D721Med (cell line): ENCODE measurements around the gene ZCCHC2.

Source experiments
- DNase-seq: peaks from one replicate; pipeline ENCODE4 v3.0.0; 2011; ENCODE audit warnings: low spot score; ENCODE audit not compliant: insufficient read length
- FAIRE-seq: peaks from 2 replicates; lab custom pipeline; 2011; peaks lifted over from hg19 to GRCh38; lab: Jason Lieb, UNC
- CTCF ChIP-seq: IDR thresholded peaks from 2 replicates; pipeline ENCODE4 v1.5.1; 2012; ENCODE audit warnings: mild to moderate bottlenecking, control low read depth; ENCODE audit not compliant: insufficient read depth; ENCODE audit errors: missing control alignments

ZCCHC2 gene

DNA sequence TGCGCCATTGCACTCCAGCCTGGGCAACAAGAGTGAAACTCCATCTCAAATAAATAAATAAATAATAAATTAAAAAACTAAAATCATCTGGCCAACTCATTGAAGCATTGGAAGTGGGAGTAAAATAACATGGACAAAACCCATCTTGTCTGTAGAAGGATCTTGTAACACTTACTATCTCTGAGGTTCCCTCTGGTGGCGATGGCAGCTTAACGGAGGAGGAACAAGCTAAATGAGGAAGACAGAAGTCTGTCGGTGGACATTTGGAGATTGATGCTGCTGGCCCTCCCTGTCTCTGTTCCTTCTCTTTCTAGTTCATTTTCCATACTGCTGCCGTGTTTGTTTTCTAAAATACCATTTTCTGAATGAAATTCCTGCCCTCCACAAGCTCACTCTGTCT is 43.4 kb downstream of the ZCCHC2 start:
- TF ChIP-seq CTCF = no peak
- FAIRE-seq = peak; percentile 95
- no peak for DNase-seq

DNA sequence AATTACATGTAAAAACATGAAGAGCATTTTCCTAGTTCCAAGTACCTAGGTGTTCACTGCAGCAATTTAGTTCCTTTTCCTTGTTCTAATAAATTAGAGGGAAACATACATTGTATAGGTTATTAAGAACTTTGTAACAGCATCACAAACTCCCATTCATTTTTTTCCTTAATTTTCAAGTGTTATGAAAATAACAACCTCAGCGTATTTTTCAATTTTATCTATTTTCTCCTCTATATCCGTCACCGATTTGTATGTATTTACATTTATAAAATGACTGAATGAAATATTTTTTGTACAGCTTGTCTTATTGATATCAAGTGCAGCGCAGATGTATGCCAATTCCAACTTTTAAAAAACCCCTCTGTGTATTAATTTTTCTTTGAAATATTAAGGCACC is 44.0 kb downstream of the ZCCHC2 start:
- TF ChIP-seq CTCF = no peak
- no peak for DNase-seq
- FAIRE-seq = no peak

GRCh38 chr18:62569081-62569655 is 46.3 kb downstream of the ZCCHC2 start:
- FAIRE-seq = no peak

GRCh38 chr18:62571037-62571436 is 48.2 kb downstream of the ZCCHC2 start:
- FAIRE-seq (no peak), DNase-seq (no peak)
- no peak for TF ChIP-seq CTCF

More at GRCh38 chr18:62569081-62569655, 46.3 kb downstream of the ZCCHC2 start:
- no peak for DNase-seq
- TF ChIP-seq CTCF = no peak

DNA sequence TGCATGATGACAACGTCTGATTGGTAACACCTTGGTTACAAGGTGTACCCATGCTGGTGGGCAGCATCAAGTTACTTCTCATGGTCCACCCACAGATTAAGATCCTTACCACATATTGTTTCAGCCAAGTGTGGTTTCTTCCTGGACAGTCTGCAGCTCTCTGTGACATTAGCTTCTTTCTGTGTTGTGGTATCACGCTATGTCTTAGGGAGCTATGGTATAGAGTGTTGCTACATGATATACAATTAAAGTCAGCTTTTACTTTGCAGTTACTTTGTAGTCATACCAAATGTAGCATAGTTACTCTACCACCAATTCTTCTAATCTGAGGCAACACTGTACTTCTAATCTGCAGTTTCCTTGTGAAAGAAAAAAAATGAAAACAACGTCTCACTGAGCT is 48.8 kb downstream of the ZCCHC2 start:
- DNase-seq = no peak
- FAIRE-seq = no peak
- no peak for TF ChIP-seq CTCF

DNA sequence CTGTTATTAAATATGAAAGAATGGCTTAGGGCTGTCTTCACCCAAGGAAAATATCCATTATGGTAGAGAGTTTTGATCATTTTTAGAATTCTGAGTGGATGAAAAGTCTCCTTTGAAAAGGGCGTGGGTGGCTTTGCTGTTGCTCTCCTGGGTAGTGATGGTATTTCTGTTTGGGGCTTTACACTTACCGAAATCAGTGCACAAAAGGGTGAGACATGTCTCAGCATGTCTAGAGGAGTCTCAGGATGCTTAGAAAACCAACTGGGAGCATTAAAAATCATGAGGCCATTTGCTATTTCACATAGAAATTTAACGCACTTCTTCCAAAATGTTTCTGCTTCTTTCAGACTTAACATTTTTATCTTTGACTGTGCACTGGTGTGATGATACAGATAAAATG is 49.6 kb downstream of the ZCCHC2 start:
- no peak for TF ChIP-seq CTCF
- DNase-seq = no peak
- no peak for FAIRE-seq

GRCh38 chr18:62574776-62575175 is 52.0 kb downstream of the ZCCHC2 start:
- FAIRE-seq = no peak
- DNase-seq = no peak
- no peak for TF ChIP-seq CTCF
